Gastrocnemius medialis (tissue), 4 donors: ENCODE data around the gene AGO3. TPM values are rescaled to one million over a fixed set of nuclear protein-coding genes. Genes with fewer than 3 reads are reported as not detected.

Experiments used
- ATAC-seq, 2 donors: fragments of 150-250 bp; one replicate each; pipeline ENCODE4 v1.9.1; 2016
- DNase-seq, 2 donors: peaks; one replicate each; pipeline ENCODE4 v3.0.0-alpha.2; 2019
- H3K27ac ChIP-seq, 4 donors: fragments of 200-600 bp; sonication (generic); 1 replicate in 1 of 4; 2 replicates in 3 of 4; pipeline ENCODE4 v1.5.1; 2016 to 2018; ENCODE audit warnings: mild to moderate bottlenecking in 2 of 4, moderate library complexity in 1 of 4
- H3K27me3 ChIP-seq, 3 donors: fragments of 200-600 bp; sonication (generic) in 2 of 3; 1 replicate in 1 of 3; 2 replicates in 2 of 3; pipeline versions ENCODE4 v1.5.1 to v1.6.0; 2016 to 2019; ENCODE audit warnings: mild to moderate bottlenecking in 1 of 3, moderate library complexity in 1 of 3
- H3K36me3 ChIP-seq, 2 donors: fragments of 200-600 bp; sonication (generic) in 1 of 2; one replicate each; pipeline ENCODE4 v1.5.1; 2017 to 2018
- H3K4me1 ChIP-seq, 2 donors: fragments of 200-600 bp; sonication (generic) in 1 of 2; one replicate each; pipeline ENCODE4 v1.5.1; 2016 to 2017; ENCODE audit warnings: mild to moderate bottlenecking in 2 of 2
- H3K4me3 ChIP-seq, 4 donors: fragments of 200-600 bp; sonication (generic) in 3 of 4; 1 replicate in 1 of 4; 2 replicates in 3 of 4; pipeline ENCODE4 v1.5.1; 2016 to 2019; ENCODE audit warnings: mild to moderate bottlenecking in 2 of 4
- H3K9me3 ChIP-seq, 3 donors: fragments of 200-600 bp; sonication (generic) in 2 of 3; 1 replicate in 1 of 3; 2 replicates in 2 of 3; pipeline ENCODE4 v1.5.1; 2016 to 2019
- CTCF ChIP-seq, 5 experiments: fragments of 450-650 bp in 3 of 5; fragments of 200-600 bp in 2 of 5; sonication (generic) in 2 of 5; IDR thresholded peaks in 4 of 5; conservative IDR thresholded peaks in 1 of 5; 1 replicate in 4 of 5; 2 replicates in 1 of 5; pipeline ENCODE4 v1.5.1; 2016 to 2019; ENCODE audit warnings: antibody characterized with exemption in 5 of 5, mild to moderate bottlenecking in 3 of 5, moderate library complexity in 3 of 5
- POLR2A ChIP-seq, 2 donors: fragments of 450-650 bp; IDR thresholded peaks; one replicate each; pipeline ENCODE4 v1.6.1; 2017; ENCODE audit warnings: antibody characterized with exemption in 2 of 2, mild to moderate bottlenecking in 2 of 2, moderate library complexity in 2 of 2
- in situ Hi-C, 4 donors: fragments of 200-750 bp; cut with MboI; loops; one replicate each; pipeline versions ENCODE4 v1.15.0 to v1.8.0; 2017; ENCODE audit warnings: low sequenced_read_pairs in 4 of 4
- intact Hi-C: fragments of 100-400 bp; cut with DNase I; formaldehyde crosslinking; loops from one replicate; pipeline ENCODE4 v1.15.1; 2023; ENCODE audit warnings: low total_unique reads
- total RNA-seq, 4 donors: library from RNA; depleted of rRNA; stranded (reverse); fragments of >200 nt; gene quantifications; one replicate each; pipeline versions ENCODE4 v1.1.0 to v1.2.3, GENCODE V29; 2016

The AGO3 gene
- total RNA-seq, 4 donors from 2014 or later, result 12.8 to 18.8 (median 13.6) TPM

- intact Hi-C loops, result no loop called here
- peaks cover 14 to 49% (median 28%) of the 10 kb centered on the region in 3 donors for H3K27me3 ChIP-seq
- no peaks in the 10 kb centered on the region for H3K36me3 ChIP-seq
- H3K27ac ChIP-seq, result no peak overlapping the region
- H3K4me3 ChIP-seq, result no peak overlapping the region
- DNase-seq (no peak), ATAC-seq (no peak)
- no peak for TF ChIP-seq POLR2A (IDR thresholded peaks at IDR 0.05)
- no peak for TF ChIP-seq CTCF (IDR thresholded peaks at IDR 0.05 in 4 of 5, conservative IDR thresholded peaks at IDR 0.05 in 1 of 5)
- H3K9me3 ChIP-seq, result no peaks in the 10 kb centered on the region
- H3K4me1 ChIP-seq, result peaks cover 0 to 11% of the 10 kb centered on the region in 2 donors
- in situ Hi-C loops, result no loop called here
These were observed 151.1 kb downstream of the AGO3 start for GRCh38 chr1:36081926-36082485.

- peaks cover 0 to 11% of the 10 kb centered on the region in 2 donors for H3K4me1 ChIP-seq
- no peak overlapping the region for H3K27ac ChIP-seq
- in situ Hi-C loops (no loop called here), intact Hi-C loops (no loop called here)
- DNase-seq, result no peak
- no peak for ATAC-seq
- H3K36me3 ChIP-seq, result no peaks in the 10 kb centered on the region
- TF ChIP-seq POLR2A (IDR thresholded peaks at IDR 0.05) (no peak), CTCF (IDR thresholded peaks at IDR 0.05 in 4 of 5, conservative IDR thresholded peaks at IDR 0.05 in 1 of 5) (no peak)
- peaks cover 14 to 49% (median 28%) of the 10 kb centered on the region in 3 donors for H3K27me3 ChIP-seq
- no peak overlapping the region for H3K4me3 ChIP-seq
- no peaks in the 10 kb centered on the region for H3K9me3 ChIP-seq
These were observed 152.3 kb downstream of the AGO3 start for GRCh38 chr1:36083219-36083618.

GRCh38 chr1:36083635-36084496, 153.0 kb downstream of the AGO3 start, which contains the start of gene TEKT2:
TEKT2 (plus strand) TSS chr1:36084094; CDS start chr1:36084922, 828 bp downstream.
- intact Hi-C loops (no loop called here), in situ Hi-C loops (no loop called here)
- DNase-seq (no peak), ATAC-seq (no peak)
- Histone ChIP-seq H3K4me1 (peaks cover 0 to 14% of the 10 kb centered on the region in 2 donors), H3K9me3 (no peaks in the 10 kb centered on the region), H3K4me3 (peak within 1 kb of the TSS; percentile 16 to 57 (median 48)), H3K27me3 (peaks cover 14 to 45% (median 28%) of the 10 kb centered on the region in 3 donors), H3K36me3 (no peaks in the 10 kb centered on the region), H3K27ac (no peak within 1 kb of the TSS)
- no peak for TF ChIP-seq POLR2A (IDR thresholded peaks at IDR 0.05)
- TF ChIP-seq CTCF (IDR thresholded peaks at IDR 0.05 in 4 of 5, conservative IDR thresholded peaks at IDR 0.05 in 1 of 5), result no peak

- intact Hi-C loops (no loop called here), in situ Hi-C loops (no loop called here)
- no peak for TF ChIP-seq POLR2A (IDR thresholded peaks at IDR 0.05)
- TF ChIP-seq CTCF (IDR thresholded peaks at IDR 0.05 in 4 of 5, conservative IDR thresholded peaks at IDR 0.05 in 1 of 5), result no peak
- no peak for DNase-seq
- peak overlapping the region; percentile 16 to 57 (median 48) for H3K4me3 ChIP-seq
- peaks cover 3 to 20% of the 10 kb centered on the region in 2 donors for H3K4me1 ChIP-seq
- ATAC-seq, result no peak
- peaks cover 11 to 44% (median 28%) of the 10 kb centered on the region in 3 donors for H3K27me3 ChIP-seq
- H3K36me3 ChIP-seq, result no peaks in the 10 kb centered on the region
- H3K9me3 ChIP-seq, result no peaks in the 10 kb centered on the region
- H3K27ac ChIP-seq, result no peak overlapping the region
These were observed 153.7 kb downstream of the AGO3 start for GRCh38 chr1:36084497-36085115.
